ENCODE results near the gene FAAP100.

FAAP100 gene

GRCh38 chr17:81575836-81576235 is 23.7 kb upstream of the FAAP100 start:
- DNase-seq: no peak

GRCh38 chr17:81574643-81574956 is 22.4 kb upstream of the FAAP100 start:
- DNase-seq: no peak

DNA sequence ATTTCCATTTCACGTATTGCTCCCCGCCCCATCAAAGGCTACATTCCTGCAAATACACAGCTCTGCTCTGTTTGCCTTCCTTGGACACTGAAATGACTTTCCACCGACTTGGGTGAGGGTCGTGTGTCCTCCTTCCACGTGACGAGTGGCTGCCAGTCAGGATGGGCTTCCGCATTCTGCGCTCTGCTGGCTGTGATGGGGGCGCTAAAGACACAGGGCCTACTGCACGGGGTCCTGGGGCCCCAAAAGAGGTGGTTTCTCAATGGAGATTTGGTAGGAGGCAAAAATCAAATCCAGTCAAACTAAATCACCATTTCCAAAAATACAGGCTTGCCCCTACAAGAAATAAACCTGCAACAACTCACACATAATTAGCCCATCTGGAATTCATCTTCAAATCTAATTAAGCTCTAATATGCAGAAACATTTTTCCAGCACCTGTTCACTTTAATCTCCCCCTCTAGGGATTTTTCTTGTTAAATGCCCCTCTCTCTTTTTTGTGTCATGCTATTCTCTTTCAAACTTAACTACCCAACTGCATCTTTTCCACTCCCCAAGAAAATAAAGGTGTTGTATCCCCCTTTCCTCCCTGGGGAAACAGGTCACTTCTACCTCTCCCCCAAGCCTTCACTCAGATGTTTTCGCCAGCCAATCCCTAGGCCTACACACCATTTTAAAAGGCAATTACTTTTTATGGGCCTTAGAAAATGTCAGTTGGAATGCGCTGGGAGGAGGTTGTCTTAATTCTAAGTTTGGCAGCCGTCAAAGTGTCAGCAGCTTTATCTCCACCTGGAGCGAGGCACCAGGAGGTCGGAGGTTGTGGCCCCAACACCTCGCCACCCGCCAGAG is 21.9 kb upstream of the FAAP100 start:
- no peak for DNase-seq

GRCh38 chr17:81572563-81573168 is 20.5 kb upstream of the FAAP100 start:
- DNase-seq: no peak

- DNase-seq: no peak
These were observed 18.8 kb upstream of the FAAP100 start for GRCh38 chr17:81570964-81571363.

DNA sequence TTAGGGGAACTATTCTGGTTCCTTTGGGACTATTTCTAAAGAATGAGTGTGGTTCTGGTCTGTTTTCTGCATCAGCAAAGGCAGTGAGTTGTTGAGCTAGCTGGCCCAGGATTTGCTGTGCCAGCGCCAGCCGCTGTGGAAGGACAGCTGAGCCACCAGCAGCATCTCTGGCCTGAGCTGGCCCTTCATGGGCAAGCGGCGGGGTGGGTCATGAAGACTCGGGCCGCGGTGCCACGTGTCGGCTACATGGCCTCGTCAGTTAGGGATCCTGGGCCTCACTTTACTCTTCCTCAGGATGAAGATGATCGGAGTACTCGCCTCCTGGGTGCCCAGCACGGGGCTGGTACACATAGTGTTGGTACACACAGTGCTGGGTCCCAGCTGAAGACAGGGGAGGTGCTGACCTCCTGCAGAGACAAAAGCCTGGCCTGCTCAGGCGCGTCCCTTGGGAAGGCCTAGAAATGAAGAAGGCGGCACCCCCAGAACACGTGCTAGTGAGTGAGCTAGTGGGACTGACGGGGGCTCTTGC is 17.9 kb upstream of the FAAP100 start:
- DNase-seq: no peak

GRCh38 chr17:81568416-81568815 is 16.3 kb upstream of the FAAP100 start:
- DNase-seq: no peak

DNA sequence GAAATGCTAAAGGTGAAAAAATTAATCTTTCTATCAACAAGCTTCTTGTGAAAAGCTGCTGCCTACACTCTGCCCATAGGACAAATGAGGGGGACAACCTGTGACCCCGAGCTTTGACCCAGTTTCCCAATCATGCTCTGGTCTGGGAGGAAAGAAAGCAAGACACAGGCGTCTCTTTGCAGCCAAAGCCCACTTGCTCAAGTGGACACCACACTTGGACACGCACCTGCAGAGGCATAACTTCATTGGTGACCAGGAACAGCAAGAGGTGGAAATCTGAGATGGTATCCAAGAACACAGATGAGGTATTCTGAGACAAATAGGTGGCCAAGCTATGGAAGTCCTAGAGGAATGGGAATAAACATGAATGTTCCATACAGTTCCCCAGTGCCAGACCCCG is 15.0 kb upstream of the FAAP100 start:
- DNase-seq: no peak

DNA sequence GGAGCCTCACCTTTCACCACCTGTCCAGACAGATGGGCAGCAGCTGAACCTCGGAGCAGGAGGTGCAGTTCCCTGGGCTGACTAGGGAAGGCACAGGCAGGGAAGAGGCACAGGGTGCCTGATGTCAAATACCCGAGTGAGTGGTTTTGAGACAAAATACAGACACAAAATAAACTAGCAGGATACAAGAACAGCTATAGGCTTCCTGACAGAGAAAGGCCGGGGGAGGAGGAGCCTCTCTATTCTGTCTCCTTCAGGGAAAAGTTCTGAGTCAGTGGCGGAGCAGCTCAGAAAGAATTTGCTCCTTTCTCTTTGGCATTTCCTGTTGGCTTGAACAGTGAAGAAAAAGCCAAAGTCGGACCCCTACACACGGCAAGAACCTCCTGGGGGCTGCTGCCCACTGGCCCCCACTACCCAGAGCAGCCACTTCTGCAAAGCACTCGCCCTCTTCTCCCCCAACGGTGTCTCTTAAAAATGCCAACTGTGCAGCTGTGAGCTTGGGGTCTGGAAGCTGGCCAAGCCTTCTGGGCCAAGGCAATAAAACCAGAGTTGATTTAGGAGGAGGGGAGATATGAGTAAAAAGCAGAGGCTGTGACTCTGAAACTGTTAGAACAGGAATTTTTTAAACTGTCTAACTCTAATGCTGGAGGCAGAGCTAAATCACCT is 14.4 kb upstream of the FAAP100 start:
- DNase-seq: no peak

DNA sequence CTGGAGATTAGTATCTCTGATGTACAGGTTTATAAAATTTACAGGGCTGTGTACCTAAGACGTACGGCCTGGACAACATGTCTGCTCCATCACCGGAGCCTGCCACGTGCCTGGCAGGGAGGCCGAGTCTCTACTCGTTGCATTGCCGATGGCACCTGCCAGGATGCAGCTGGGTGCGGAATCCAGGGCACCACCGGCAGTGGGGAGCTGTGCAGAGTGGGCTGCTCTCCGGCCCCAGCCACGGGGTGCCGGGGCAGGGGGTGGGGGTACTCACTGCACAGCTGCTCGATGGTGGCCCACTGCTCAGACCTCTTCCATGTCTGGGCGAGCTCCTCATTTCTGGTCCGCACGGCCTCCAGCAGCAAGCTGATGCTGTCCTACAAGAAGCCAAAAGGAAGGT is 13.1 kb upstream of the FAAP100 start:
- no peak for DNase-seq

GRCh38 chr17:81564778-81565177 is 12.6 kb upstream of the FAAP100 start:
- no peak for DNase-seq

GRCh38 chr17:81563861-81564586 is 11.9 kb upstream of the FAAP100 start:
- DNase-seq: no peak

DNA sequence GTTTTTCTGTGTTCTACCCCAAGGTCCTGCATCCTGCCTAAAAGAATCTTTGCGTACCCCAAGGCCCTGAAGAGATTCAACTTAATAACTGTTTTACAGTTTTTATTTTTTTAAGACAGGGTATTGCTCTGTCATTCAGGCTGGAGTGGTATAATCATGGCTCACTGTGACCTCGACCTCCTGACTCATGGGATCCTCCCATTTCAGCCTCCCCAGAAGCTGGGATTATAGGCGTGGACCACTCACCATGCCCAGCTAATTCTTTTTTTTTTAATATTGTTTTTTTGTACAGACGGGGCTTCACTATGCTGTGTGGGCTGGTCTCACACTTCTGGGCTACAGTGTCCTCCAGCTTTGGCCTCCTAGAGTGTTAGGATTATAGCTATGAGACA is 9.3 kb upstream of the FAAP100 start:
- no peak for DNase-seq

- no peak for DNase-seq
These were observed 7.0 kb upstream of the FAAP100 start for GRCh38 chr17:81558941-81559806.

GRCh38 chr17:81558115-81558468 is 5.9 kb upstream of the FAAP100 start:
- no peak for DNase-seq

DNA sequence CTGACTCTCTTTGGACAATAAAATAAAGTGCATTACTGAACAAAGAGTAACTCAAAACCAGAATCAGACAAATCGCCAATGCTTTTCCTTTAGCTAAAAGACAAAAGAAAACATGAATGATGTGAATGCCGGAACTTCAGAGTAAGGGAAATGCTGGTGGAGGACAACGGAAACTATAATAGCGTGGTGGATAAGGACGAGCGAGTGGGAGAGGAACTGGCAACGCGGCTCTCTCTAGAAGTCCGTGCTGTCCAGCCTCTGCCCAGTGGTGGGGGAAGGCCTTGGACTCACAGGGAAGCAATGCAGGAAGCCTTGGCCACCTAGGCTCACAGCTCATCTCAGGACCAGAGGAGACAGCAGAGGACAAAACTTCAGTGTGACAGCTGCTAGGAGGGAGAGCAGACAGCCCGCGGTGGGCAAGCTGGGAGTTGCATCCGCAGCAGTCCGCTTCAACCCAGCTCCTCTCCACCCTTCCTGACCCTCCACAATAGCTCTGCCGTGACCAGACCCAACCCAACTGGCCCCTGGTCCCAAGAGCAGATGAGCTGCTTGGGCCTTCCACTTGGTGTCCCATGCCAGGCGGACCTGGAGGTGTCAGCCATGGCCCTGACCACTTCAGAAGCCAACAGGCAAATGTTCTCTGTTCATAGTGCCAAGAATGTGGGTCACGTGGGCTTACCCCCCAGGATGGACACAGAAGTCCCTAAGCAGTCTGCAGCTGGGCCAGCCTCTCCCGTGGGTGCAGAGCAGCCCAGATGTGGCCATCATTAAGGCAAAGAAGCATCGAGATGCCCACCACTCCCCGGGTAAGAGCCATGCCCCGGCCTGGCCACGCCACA is 5.3 kb upstream of the FAAP100 start:
- DNase-seq: no peak

DNA sequence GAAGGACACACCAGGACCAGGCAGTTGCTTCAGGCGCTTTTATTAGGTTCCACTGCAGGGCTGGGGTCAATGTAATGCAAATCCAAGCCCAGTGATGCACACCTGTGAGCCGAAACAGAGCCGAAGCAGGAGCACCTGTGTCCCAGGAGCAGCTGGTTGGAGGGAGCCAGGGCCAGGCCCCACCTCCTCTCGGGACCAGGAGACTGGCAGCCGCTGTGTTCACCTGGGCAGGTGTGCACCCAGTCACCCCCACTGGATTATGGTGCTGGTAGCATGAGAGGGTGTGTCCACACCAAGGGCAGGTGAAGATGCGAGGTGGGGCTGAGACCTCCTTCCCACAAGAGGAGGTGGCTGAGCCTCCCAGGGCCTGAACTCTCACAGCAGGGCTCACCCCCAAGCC is 4.7 kb upstream of the FAAP100 start:
- no peak for DNase-seq

DNA sequence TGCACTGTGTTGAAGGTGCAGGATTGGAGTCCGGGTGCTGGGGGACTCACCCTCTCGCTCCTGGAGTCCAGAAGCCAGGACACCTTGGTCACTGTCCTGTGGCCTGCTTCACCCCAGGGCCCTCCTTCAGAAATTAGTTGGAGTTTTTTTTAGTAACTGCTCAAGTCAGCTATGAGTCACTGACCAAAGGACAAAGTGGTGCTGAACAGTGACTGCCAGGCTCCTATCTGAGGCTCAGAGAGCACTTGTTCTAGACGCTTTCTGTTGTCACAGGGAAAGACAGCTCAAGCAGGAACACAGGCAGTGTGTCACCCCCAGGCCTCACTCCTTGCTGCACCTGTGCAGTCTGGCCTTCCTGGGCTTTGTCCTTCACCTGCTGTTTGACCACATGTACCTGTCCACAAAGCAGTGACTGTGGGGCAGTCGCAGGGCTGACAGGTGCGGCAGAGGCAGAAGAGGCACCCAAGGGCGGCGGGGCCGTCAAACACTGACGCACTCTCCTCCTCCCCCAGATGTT is 4.1 kb upstream of the FAAP100 start:
- no peak for DNase-seq

DNA sequence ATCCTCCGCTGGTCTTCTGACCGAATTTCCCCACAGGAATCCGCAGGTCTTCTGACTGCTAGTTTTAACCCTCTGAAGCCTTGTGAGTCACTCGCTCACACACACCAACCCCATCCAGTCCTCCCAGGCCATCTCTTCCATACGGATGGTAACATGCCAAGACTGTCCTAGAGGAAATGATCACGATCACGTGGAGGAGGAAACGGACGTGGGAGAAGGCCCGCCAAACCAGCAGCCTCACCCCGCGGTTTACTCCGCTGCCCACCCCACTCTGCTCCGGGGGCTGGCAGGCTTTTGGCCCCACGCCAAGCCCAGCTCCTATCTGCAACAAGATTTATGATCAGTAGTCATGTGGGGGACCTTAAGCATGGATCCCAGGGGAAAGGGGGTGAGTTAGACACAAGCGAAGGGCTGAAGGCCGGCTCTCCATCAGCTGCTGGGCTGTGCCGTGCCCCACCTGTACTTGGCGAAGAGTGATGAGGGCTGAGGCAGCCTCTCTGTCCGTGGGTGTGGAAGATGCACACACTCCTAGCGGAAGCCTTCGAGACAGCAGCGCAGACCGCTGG is 1.5 kb upstream of the FAAP100 start:
- no peak for DNase-seq

GRCh38 chr17:81553018-81553615 is 964 bp upstream of the FAAP100 start:
- peak; percentile 47 to 72 for DNase-seq

Data from NCI-H1930 (cell line).